K562 (cell line): ENCODE results near the gene ATXN7. TPM values are rescaled to one million over a fixed set of nuclear protein-coding genes. Genes with fewer than 3 reads are reported as not detected.

Source experiments
- ATAC-seq: fragments of 200-7000 bp; cut with Tn5 transposase; 3 replicates; pipeline ENCODE4 v1.9.1; 2020; ENCODE audit warnings: moderate library complexity
- BruUV-seq: library from RNA; stranded (reverse); fragments of 400-500 nt; replicated peaks from 2 replicates; lab custom pipeline; 2021; lab: Mats Ljungman, UMichigan
- CTCF ChIA-PET: fragments of 300-600 bp; formaldehyde crosslinking; extraction: SDS; loops from one replicate; lab custom pipeline; 2021; ENCODE audit warnings: low intra/inter-chr PET ratio; lab: Yijun Ruan, JAX
- POLR2A ChIA-PET: fragments of 300-600, 350-650 bp; sonication (Branson Sonifier 250); formaldehyde crosslinking; extraction: SDS; loops from one replicate; lab custom pipeline; 2021; ENCODE audit warnings: antibody characterized with exemption, inconsistent platforms; lab: Yijun Ruan, JAX
- DNase-seq, 4 experiments: peaks; one replicate each; pipeline versions ENCODE4 v3.0.0 to v3.0.0-alpha.2; 2011 to 2018; ENCODE audit warnings: low spot score in 3 of 4, mixed read lengths in 3 of 4; ENCODE audit errors: extremely low read depth in 1 of 4
- FAIRE-seq: peaks from 2 replicates; lab custom pipeline; 2011; peaks lifted over from hg19 to GRCh38; lab: Jason Lieb, UNC
- H2AFZ ChIP-seq: 2 replicates; pipeline ENCODE4 v1.6.0; 2011; ENCODE audit warnings: low read depth, low read length, control low read depth, inconsistent platforms
- H3K27ac ChIP-seq: fragments of 200-600 bp; 3 replicates; pipeline ENCODE4 v1.8.0; 2011; ENCODE audit warnings: low read depth, mild to moderate bottlenecking, control low read depth, inconsistent platforms, low read length, moderate library complexity, mixed read lengths; ENCODE audit errors: extremely low read depth
- H3K27me3 ChIP-seq, 2 experiments: fragments of 300-600 bp in 1 of 2; 2 replicates in 1 of 2; 3 replicates in 1 of 2; pipeline versions ENCODE4 v1.6.0 to v1.8.0; 2011; ENCODE audit warnings: inconsistent platforms in 2 of 2, low read length in 2 of 2, mild to moderate bottlenecking in 1 of 2, mixed read lengths in 1 of 2, moderate library complexity in 1 of 2; ENCODE audit not compliant: control insufficient read depth in 2 of 2, insufficient read depth in 2 of 2
- H3K36me3 ChIP-seq: fragments of 300-600 bp; 3 replicates; pipeline ENCODE4 v1.8.0; 2011; ENCODE audit warnings: mild to moderate bottlenecking, low read length, inconsistent platforms; ENCODE audit not compliant: control insufficient read depth, insufficient read depth
- H3K4me1 ChIP-seq, 2 experiments: fragments of 200-600 bp in 1 of 2; replicated peaks in 1 of 2; 2 replicates in 1 of 2; 3 replicates in 1 of 2; pipeline versions ENCODE4 v1.5.1 to v1.8.0; 2011; ENCODE audit warnings: inconsistent platforms in 2 of 2, low read length in 2 of 2, mild to moderate bottlenecking in 1 of 2, mixed read lengths in 1 of 2, moderate library complexity in 1 of 2; ENCODE audit not compliant: control insufficient read depth in 2 of 2, insufficient read depth in 2 of 2
- H3K4me2 ChIP-seq: 2 replicates; pipeline ENCODE4 v1.6.1; 2011; ENCODE audit warnings: low read length, control low read depth, inconsistent platforms, mixed read lengths; ENCODE audit not compliant: insufficient read depth
- H3K4me3 ChIP-seq: fragments of 200-600 bp; sonication (generic), shearing (Covaris generic); 2 replicates; pipeline ENCODE4 v1.5.1; 2016; ENCODE audit warnings: control low read depth, inconsistent platforms
- H3K79me2 ChIP-seq: fragments of 200-600 bp; 3 replicates; pipeline ENCODE4 v1.8.0; 2011; ENCODE audit warnings: low read length, inconsistent platforms; ENCODE audit not compliant: control insufficient read depth, insufficient read depth
- H3K9ac ChIP-seq, 2 experiments: 2 replicates each; pipeline versions ENCODE4 v1.6.0 to v1.6.1; 2011; ENCODE audit warnings: low read depth in 2 of 2, low read length in 2 of 2, control low read depth in 1 of 2, inconsistent platforms in 1 of 2, mild to moderate bottlenecking in 1 of 2, mixed read lengths in 1 of 2; ENCODE audit not compliant: insufficient read depth in 1 of 2
- H3K9me1 ChIP-seq: one replicate; pipeline ENCODE4 v1.6.0; 2011; ENCODE audit warnings: inconsistent platforms, mild to moderate bottlenecking, low read length, moderate library complexity; ENCODE audit not compliant: control insufficient read depth, insufficient read depth
- H3K9me3 ChIP-seq: replicated peaks from 2 replicates; pipeline ENCODE4 v1.5.1; 2011; ENCODE audit warnings: low read depth, low read length, inconsistent platforms; ENCODE audit not compliant: control insufficient read depth, insufficient read depth
- H4K20me1 ChIP-seq: replicated peaks from 2 replicates; pipeline ENCODE4 v1.6.1; 2011; ENCODE audit warnings: low read length, inconsistent platforms, mixed read lengths; ENCODE audit not compliant: control insufficient read depth, insufficient read depth
- ATF7 ChIP-seq: fragments of 450-650 bp; IDR thresholded peaks from 2 replicates; pipeline ENCODE4 v1.7.1; 2014; ENCODE audit warnings: mild to moderate bottlenecking, moderate library complexity
- ZNF239 ChIP-seq: fragments of 250-450 bp; sonication (Bioruptor Pico); IDR thresholded peaks from 2 replicates; pipeline ENCODE4 v1.4.0; 2020; ENCODE audit warnings: mild to moderate bottlenecking
- WGBS: fragments of 100-300 bp; shearing (Covaris generic); methylation state at CpG from one replicate; pipeline ENCODE4 v1.1.6; 2016; ENCODE audit warnings: low coverage, mixed read lengths; ENCODE audit not compliant: insufficient coverage; ENCODE audit errors: missing lambda C conversion rate; 5-methylcytosine and 5-hydroxymethylcytosine counted together
- in situ Hi-C: fragments of 300-500 bp; cut with MboI; formaldehyde crosslinking; loops from 4 replicates; pipeline ENCODE4 v1.15.0; 2018; ENCODE audit warnings: inconsistent platforms, mixed read lengths
- intact Hi-C: fragments of 100-400 bp; cut with micrococcal nuclease; formaldehyde crosslinking; loops from 2 replicates; pipeline ENCODE4 v1.14.2; 2022
- polyA plus RNA-seq, 8 experiments: library from polyadenylated mRNA; depleted of rRNA in 4 of 8; stranded (reverse) in 5 of 8; unstranded in 3 of 8; fragments of >200 nt; fragmentation: Nextera tagmentation in 2 of 8; fragmentation: Illumina TruSeq in 1 of 8; extraction: Ambion mirVana in 2 of 8; extraction: Trizol in 1 of 8; gene quantifications; 2 replicates each; pipeline versions ENCODE4 v1.2.1 to v1.2.3, GENCODE V29; 2011 to 2014; ENCODE audit warnings: inconsistent platforms in 1 of 8, missing spikeins in 1 of 8
- total RNA-seq, 7 experiments: library from RNA; depleted of rRNA in 6 of 7; stranded (reverse); fragments of >200 nt in 6 of 7; fragmentation: Illumina TruSeq in 2 of 7; extraction: Trizol in 2 of 7; gene quantifications; 2 replicates each; pipeline versions ENCODE4 v1.2.1 to v1.2.3, GENCODE V29; 2011 to 2021; ENCODE audit warnings: low replicate concordance in 1 of 7
- TF ChIP-seq, protein P1 (sequence below): sonication (generic); formaldehyde crosslinking; IDR thresholded peaks from 2 replicates; pipeline ENCODE4 v1.8.1; 2023; ENCODE audit warnings: missing genetic modification reagents, mild to moderate bottlenecking, borderline replicate concordance
- TF ChIP-seq, protein P2 (sequence below), 3 experiments: fragments of 200-800 bp in 1 of 3; fragments of 250-450 bp in 1 of 3; fragments of 450-650 bp in 1 of 3; sonication (Bioruptor Pico) in 1 of 3; sonication (Bioruptor generic) in 1 of 3; formaldehyde crosslinking in 1 of 3; IDR thresholded peaks; 2 replicates each; pipeline versions ENCODE4 v1.6.1 to v1.8.0; 2016 to 2022; ENCODE audit warnings: mild to moderate bottlenecking in 2 of 3, missing genetic modification characterization in 2 of 3, missing compliant biosample characterization in 1 of 3, moderate library complexity in 1 of 3

ATXN7 gene
- total and polyA plus RNA-seq, 9 of the 15 experiments (the other 6 are each of a cell fraction or from before 2014, with no cell fraction given), result 0.41 to 9.2 (median 6.7) TPM

GRCh38 chr3:63991666-63992065 lies 128.0 kb downstream of the ATXN7 start (continued):
- TF ChIP-seq, protein P1, sequence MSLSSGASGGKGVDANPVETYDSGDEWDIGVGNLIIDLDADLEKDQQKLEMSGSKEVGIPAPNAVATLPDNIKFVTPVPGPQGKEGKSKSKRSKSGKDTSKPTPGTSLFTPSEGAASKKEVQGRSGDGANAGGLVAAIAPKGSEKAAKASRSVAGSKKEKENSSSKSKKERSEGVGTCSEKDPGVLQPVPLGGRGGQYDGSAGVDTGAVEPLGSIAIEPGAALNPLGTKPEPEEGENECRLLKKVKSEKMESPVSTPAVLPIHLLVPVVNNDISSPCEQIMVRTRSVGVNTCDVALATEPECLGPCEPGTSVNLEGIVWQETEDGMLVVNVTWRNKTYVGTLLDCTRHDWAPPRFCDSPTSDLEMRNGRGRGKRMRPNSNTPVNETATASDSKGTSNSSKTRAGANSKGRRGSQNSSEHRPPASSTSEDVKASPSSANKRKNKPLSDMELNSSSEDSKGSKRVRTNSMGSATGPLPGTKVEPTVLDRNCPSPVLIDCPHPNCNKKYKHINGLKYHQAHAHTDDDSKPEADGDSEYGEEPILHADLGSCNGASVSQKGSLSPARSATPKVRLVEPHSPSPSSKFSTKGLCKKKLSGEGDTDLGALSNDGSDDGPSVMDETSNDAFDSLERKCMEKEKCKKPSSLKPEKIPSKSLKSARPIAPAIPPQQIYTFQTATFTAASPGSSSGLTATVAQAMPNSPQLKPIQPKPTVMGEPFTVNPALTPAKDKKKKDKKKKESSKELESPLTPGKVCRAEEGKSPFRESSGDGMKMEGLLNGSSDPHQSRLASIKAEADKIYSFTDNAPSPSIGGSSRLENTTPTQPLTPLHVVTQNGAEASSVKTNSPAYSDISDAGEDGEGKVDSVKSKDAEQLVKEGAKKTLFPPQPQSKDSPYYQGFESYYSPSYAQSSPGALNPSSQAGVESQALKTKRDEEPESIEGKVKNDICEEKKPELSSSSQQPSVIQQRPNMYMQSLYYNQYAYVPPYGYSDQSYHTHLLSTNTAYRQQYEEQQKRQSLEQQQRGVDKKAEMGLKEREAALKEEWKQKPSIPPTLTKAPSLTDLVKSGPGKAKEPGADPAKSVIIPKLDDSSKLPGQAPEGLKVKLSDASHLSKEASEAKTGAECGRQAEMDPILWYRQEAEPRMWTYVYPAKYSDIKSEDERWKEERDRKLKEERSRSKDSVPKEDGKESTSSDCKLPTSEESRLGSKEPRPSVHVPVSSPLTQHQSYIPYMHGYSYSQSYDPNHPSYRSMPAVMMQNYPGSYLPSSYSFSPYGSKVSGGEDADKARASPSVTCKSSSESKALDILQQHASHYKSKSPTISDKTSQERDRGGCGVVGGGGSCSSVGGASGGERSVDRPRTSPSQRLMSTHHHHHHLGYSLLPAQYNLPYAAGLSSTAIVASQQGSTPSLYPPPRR, result no peak
- TF ChIP-seq ZNF239 (CRISPR knock-in tag), result peak; percentile 81

GRCh38 chr3:63992516-63993209 lies 129.0 kb downstream of the ATXN7 start:
- ATAC-seq, result no peak
- intact Hi-C loops, result loop anchor here (2.0 kb wide), 1 partner anchor 30 kb away; no protein-coding TSS in a partner anchor
- Histone ChIP-seq H3K9me1 (no peaks in the 10 kb centered on the region), H4K20me1 (no peaks in the 10 kb centered on the region), H3K27ac (no peak overlapping the region), H3K4me3 (no peak overlapping the region), H3K4me2 (no peak overlapping the region), H3K27me3 (no peaks in the 10 kb centered on the region), H3K9me3 (no peaks in the 10 kb centered on the region), H2AFZ (no peak overlapping the region), H3K36me3 (peaks cover 88% of the 10 kb centered on the region; the same call in 2 of the 3 replicates), H3K9ac (no peak overlapping the region), H3K79me2 (no peaks in the 10 kb centered on the region), H3K4me1 (no peaks in the 10 kb centered on the region)
- BruUV-seq, result no TSS peak
- FAIRE-seq, result no peak
- no peak for DNase-seq
- TF ChIP-seq, protein P2, sequence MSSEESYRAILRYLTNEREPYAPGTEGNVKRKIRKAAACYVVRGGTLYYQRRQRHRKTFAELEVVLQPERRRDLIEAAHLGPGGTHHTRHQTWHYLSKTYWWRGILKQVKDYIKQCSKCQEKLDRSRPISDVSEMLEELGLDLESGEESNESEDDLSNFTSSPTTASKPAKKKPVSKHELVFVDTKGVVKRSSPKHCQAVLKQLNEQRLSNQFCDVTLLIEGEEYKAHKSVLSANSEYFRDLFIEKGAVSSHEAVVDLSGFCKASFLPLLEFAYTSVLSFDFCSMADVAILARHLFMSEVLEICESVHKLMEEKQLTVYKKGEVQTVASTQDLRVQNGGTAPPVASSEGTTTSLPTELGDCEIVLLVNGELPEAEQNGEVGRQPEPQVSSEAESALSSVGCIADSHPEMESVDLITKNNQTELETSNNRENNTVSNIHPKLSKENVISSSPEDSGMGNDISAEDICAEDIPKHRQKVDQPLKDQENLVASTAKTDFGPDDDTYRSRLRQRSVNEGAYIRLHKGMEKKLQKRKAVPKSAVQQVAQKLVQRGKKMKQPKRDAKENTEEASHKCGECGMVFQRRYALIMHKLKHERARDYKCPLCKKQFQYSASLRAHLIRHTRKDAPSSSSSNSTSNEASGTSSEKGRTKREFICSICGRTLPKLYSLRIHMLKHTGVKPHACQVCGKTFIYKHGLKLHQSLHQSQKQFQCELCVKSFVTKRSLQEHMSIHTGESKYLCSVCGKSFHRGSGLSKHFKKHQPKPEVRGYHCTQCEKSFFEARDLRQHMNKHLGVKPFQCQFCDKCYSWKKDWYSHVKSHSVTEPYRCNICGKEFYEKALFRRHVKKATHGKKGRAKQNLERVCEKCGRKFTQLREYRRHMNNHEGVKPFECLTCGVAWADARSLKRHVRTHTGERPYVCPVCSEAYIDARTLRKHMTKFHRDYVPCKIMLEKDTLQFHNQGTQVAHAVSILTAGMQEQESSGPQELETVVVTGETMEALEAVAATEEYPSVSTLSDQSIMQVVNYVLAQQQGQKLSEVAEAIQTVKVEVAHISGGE (CRISPR knock-in tag; IDR thresholded peaks at IDR 0.05), result peak in 1 of 3 experiments; percentile 59; a peak in 1 of 6 replicates
- TF ChIP-seq ATF7, result no peak
- CTCF ChIA-PET, result interaction anchor here (0.8 to 1.6 kb wide), 4 partner anchors 31 to 643 kb away, joined by 3 to 4 read pairs (median 4); partner anchors contain the start of gene SCAANT1
- in situ Hi-C loops, result no loop called here
- 79% methylated on average over 3 of the region's 5 CpGs for WGBS
- POLR2A ChIA-PET, result no interaction called here
